Activated CD8-positive, alpha-beta memory T cell treated with anti-CD3 and anti-CD28 coated beads for 1 hour (primary cell): Measurements from ENCODE around the gene FBRSL1.

ENCODE experiments used
- DNase-seq, 2 donors: peaks; one replicate each; pipeline ENCODE4 v3.0.0-alpha.2; 2020; ENCODE audit warnings: low read depth in 1 of 2; ENCODE audit errors: extremely low read depth in 1 of 2

FBRSL1 gene

DNA sequence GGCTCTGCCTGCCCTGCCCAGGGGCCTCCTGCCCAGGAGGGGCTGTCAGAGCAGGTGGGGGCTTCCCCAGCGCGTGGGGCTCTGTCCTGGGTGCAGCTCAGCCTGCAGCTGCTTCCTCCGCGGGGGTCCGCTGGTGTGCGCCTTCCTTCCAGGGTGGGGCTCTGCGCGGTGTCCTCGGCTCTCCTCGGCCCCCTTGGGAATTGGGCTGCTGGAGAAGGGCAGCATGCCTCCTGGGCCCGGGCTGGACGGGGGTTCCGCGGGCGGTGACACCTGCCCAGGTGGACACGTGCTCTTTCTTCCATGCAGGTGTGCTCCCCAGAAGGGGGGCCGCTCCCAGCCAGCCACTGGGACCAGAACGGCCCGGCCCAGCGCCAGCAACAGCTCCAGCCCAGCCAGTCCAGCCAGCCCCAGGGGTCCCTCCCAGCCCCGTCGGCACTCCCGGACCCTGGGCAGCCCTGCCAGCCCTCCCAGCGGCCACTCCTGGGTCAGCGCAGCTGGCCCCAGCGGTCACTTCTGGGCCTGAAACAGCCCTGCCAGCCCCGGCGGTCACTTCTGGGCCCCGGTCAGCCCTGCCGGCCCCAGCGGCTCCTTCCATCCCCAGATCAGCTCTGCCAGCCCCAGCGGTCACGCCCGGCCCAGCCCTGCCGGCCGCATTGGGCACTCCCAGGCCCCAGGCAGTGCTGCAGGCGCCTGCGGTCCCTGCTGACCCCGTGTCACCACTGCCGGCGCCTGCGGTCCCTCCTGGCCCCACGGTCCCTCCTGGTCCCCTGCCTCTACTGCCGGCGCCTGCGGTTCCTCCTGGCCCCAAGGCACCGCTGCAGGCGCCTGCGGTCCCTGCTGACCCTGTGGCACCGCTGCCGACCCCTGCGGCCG lies 19.1 kb downstream of the FBRSL1 start:
- DNase-seq: no peak

- DNase-seq: no peak
These were observed 20.3 kb downstream of the FBRSL1 start for GRCh38 chr12:132510111-132510724.

DNA sequence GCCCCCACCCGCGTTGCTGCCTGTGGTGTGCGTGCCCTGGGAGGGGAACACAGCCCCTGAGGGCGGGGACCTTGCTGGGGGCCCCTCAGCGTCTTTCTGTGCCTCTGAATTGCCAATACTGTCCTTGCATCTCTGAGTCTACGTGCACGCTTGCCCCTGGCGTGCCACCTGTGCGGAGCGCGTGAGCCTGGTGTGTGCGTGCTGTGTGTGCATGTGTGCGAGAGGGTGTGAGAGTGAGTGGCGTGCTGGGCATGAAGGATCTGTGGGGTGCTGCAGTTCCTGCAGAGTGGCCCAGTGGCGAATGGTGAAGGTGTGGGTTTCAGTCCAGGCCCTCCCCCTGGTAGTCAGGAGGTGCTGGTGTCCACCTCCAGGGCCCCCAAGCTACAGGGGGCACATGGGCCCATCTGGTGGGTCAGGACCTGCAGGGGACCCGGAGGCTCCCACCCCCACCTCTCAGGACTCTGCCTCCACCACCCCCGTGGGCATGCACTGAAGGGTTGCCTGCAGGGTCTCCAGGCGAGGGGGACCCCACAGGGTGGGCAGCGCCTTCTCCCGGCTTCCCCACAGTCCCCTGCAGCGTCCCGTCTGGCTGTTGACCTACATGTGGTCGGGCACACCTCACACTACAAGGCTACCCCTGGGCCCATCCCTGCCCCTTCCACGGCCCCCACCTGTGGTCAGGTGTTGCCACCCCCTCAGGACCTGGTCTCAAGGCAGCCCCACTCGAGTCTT lies 21.0 kb downstream of the FBRSL1 start:
- no peak for DNase-seq

- no peak for DNase-seq
These were observed 21.7 kb downstream of the FBRSL1 start for GRCh38 chr12:132511516-132512196.

DNA sequence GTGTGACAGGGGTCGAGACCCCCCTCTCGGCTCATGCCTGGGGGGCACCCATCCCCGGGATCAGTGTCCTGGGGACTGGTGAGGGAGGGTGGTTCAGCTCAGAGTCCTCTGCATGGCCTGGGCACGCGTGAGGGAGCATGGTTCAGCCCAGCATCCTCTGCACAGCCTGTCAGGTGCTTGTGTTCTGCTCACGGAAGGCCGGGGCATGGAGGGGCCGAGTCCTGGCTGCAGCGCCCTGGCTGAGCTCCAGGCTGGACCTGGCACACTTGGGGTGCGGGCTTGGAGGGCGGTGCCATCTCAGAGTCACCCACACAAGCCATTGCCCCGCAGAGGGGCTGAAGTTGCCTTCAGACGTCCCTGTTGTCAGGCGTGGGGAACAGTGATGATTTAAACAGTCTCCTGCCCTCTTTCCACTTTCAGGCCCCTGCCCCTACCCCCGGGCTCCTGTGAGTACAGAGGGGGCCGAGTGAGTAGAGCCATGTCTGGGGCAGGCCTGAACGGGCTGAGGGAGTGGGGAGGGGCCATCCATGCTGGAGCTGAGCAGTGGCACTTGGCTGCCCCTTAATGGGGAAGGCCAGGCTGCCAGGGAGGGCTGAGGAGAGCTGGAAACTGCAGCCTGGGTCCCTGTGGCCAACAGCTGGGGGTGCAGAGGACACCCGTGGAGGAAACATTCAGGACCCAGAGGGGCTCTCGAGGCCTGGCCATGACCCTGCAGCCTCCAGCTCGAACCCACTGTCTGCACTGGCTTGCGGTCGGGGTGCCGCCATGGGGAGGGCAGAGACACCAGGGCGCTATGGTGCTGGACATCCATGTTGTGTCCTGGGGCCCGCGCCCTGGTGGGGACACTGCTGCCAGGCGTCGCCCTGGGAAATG lies 22.5 kb downstream of the FBRSL1 start:
- DNase-seq: no peak

DNA sequence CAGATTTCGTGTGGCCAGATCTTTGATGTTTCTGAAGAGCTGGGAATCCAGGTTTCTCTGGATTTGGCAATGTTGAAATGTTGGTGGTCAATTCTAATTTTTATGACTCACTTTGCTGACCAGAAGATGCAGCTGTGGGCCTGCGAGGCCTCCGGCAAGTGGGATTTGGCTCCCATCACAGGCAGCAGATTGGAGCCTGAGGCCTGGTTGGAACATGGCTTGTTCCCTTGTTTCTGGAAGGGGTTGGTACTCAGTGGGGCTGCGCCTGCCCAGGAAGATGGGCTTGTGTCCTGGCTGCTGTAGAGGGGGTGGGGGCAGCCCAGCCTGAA lies 23.1 kb downstream of the FBRSL1 start:
- DNase-seq: no peak

DNA sequence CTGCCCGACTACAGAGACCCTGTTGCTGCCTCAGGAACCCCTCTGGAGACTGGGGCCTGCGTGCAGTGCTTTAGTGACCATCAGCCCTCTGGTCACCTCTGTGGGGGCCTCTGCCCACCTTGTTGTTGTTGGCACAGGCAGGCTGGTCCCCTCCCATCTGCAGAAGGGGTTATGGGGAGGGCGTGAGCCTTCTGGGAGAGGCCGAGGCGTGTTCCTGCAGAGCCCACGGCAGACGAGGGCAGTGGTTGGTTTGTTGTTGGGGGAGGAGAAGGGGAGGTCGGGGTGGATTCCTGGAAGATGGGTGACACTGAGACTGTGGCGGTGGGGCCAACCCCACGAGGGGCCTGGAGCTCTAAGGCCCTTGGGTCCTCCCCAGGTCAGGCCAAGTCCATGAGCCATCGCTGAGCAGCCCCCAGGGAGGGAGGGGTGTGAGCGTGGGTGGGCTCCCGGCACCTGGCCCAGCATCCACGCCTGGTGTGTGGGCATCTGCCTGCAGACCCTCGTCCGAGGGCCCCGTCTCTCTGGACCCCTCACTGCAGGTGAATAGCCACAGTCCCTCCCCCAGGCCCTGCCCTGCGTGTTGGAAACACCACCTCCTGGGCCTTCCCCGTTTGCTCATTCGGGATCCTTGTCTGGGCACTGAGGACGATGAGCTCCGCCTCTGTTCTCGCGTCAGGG lies 23.6 kb downstream of the FBRSL1 start:
- DNase-seq: no peak

- DNase-seq: no peak
These were observed 24.4 kb downstream of the FBRSL1 start for GRCh38 chr12:132514216-132514820.

DNA sequence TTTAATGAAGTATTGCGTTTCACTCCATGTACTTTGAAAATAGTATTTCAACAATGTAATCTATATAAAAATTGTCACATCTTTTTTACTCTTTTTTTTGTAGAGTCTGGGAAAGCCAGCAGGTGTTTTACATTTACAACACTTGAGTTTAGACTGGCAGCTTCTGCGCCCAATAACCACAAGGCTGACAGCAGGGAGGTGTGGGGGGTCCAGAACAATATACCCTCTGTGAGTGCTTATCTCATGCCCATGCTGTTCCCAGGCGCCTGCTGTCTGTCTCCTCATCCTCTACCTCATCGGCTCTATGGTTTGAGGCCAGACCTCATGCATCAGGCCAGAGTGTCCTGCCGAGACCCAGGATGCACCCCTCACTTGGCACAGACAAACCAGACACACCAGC lies 24.9 kb downstream of the FBRSL1 start:
- no peak for DNase-seq

- DNase-seq: no peak
These were observed 26.4 kb downstream of the FBRSL1 start for GRCh38 chr12:132516095-132517012.

- no peak for DNase-seq
These were observed 27.2 kb downstream of the FBRSL1 start for GRCh38 chr12:132517013-132517739.

GRCh38 chr12:132517740-132518100 lies 27.8 kb downstream of the FBRSL1 start:
- DNase-seq: no peak

GRCh38 chr12:132518354-132518992 lies 28.5 kb downstream of the FBRSL1 start:
- DNase-seq: no peak

GRCh38 chr12:132520421-132521199 lies 30.7 kb downstream of the FBRSL1 start:
- DNase-seq: no peak

DNA sequence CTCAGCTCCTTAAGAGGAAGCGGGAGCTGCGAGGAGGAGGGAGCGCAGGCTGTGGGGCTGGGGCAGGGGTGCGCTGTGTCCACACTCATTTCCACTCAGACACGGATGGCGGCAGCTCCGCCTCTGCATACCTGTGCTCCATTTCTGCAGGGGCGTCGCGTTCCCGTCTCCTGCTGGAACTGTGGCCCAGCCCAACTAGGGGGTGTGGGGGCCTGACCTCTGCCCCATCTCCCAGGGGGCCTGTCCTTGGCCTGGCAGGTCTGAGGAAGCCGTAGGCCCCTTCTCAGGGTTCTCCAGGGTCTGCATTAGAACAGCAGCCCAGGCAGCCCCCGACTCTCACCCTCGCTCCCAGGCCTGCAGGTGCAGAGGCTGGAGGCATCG lies 31.2 kb downstream of the FBRSL1 start:
- no peak for DNase-seq

DNA sequence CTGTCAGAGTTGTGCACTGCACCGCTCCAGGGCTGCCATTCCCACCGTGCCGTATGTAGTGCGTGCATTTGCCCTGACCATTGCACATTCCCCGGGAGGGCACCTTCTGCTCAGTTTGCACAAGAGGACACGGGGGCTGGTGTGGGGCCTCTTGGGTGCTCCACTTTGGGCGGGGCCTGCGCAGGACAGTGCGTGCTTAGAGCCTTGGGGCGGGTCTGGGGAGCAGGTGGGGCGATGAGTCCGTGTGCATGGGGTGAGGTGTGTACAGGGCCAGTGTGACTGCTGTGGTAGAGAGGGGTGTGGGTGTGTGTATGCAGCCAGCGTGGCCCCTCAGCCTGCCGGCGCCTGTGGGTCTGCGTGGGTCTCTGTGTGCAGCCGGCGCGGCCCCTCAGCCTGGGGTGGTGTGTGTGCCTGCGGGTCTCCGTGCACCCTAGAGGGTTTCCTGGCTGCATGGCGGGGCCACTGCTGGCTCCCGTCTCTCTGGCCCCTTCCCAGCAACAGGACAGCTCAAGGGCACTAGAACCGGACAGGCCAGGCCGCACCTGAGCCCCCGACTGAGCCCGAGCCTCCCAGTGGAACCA lies 31.9 kb downstream of the FBRSL1 start:
- DNase-seq: no peak
